GM19395 (cell line): ENCODE results near the gene REV3L.
"Not testable (repeated sequence)": the region's sequence is repeated elsewhere in the genome, so short reads cannot be mapped to it uniquely, and the experiment has no call there.

Experiments used
- ATAC-seq: cut with Tn5 transposase; IDR thresholded peaks from one replicate; pipeline ENCODE4 v1.9.1; 2021; ENCODE audit warnings: mild to moderate bottlenecking, moderate library complexity; ENCODE audit not compliant: unreplicated experiment

Gene REV3L

DNA sequence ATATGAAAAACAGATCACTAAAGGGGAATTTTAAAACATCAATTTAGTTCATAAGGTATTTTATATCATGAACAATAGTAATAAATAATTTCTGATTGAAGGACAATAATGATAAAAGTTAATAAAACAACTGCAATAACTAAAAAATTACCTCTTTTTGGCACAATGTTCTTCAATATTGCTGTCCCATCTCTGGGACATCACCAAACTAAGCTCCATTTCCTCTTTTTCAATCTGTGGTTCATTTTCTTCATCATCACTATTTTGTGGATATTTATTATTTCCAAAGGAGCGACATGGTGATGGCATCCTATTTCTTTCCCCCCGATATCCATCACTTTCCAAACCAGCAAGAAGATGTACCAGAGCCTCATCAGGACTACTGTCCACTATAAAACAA is 103.2 kb downstream of the REV3L start:
- no peak for ATAC-seq

DNA sequence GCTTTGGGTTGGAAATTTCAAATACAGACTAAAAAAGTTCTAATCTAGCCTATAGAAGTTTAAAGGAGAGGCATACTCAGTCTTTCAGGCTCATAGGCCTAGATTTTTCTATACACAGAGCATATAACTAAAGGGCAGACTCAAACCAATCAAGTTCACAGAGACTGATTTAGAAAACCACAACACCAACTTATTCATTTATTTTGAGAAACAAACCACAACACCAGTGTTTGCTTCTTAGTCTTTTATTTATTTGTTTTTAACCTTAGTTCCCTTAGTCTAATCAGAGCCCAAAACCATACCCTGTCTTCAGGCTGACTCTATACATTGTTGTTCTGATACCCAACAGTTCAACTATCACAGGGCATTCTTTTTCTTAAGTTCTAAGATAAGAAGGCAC is 103.7 kb downstream of the REV3L start:
- no peak for ATAC-seq

DNA sequence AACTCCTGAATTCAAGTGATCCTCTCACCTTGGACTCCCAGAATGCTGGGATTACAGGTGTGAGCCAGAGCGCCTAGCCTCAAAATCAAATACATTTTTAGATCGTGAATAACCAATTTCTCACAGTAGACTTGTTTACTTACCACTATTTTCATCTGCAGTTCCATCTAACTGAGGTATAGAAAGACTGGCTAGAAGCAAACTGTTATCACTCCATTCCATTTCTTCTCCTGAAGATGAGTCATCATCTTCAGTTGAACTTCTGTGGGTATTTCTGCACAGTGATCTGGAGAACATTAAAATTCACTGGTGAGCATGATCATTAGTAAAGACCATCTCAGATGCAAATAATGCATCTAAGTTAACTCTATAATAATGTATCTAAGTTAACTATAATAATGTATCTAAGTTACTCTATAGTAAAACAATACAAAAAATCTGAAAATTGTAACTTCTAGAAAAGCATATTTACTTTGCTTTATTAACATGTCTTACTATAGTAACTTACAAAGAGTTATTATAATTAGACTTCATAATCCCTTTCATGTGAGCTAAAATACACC is 105.4 kb downstream of the REV3L start:
- no peak for ATAC-seq

DNA sequence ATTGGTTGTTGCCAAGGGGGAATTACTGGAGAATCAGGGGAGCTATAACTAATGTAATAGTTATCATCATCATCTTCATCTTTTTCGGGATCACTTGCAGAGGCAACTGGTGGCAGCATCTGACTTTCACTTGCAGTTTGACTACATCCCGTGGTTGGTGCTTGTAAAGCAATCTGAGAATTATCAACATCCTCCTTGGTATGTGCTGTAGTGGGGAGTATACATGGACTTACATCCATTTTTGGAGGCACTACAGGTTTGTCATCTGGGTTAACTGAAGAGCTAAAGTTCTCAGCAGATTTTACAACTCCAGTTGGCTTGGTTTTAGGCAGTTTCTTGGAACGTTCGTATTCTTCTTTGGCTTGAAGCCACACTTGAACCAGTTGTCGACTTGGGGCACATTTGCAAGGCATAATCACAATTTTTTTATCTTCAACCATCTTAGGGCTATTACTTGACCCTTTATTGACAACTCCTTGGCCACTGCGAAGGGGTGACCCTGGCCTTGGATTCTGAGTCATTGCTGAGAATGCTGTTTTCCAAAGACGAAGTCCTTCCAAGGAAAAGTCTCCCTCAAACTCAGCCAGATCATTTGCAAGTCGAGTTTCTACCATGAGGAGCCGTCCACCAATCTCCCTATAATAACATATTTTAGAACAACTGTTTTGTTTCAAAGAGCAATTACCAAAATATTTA is 115.5 kb downstream of the REV3L start:
- no peak for ATAC-seq

DNA sequence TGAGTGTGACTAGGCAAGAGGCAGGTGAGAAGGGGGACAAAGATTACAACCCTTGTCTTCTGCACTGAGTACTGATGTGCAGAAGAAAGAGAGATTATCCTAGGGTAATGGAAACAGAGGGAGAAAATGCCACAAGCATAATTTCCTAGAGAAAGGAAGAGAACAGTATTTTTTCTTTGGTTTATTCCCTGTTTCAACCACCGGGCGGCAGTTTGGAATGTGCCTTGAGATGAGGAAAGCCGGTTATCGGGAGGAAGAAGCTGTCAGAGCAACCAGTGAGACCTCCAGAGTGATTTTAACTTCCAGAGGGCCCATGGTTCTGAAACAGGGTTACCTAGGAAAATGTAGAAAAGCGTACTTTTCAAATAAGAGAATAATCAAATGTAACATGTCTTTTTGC is 121.4 kb downstream of the REV3L start:
- ATAC-seq = no peak

DNA sequence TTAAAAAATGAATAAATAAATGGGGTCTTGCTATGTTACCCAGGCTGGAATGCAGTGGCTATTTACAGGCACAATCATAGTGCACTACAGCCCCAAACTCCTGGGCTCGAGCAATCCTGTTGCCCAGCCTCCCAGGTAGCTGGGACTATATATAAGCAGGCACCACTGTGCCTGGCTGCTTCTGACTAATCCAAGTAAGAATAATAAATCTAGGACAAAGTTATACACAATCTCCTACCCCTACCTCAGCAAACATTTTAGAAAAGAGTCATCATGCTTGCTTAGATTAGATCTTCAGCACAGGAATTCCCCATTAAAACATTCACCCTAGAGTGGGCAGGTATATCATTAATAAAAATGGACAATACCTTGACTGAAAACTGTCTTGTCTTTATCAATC is 124.6 kb downstream of the REV3L start:
- ATAC-seq = no peak

DNA sequence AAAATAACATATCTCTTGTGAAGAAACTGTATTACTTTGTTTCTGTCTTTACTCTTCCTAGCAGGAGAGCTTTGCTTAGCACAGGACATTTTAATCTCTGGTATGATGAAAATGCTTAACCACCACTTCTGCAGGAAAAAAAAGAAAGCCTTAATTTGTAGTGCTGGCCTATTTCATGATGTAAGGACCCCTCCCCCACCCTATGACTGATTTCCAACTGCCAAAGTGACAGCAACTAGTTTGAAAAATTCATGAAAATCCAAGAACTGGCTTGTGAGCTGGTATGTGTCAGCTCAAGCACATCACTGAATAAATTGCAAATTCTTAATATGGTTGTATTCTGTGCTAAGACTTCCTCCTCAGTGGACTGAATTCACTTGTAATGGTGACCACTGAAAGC is 125.3 kb downstream of the REV3L start:
- ATAC-seq = no peak

DNA sequence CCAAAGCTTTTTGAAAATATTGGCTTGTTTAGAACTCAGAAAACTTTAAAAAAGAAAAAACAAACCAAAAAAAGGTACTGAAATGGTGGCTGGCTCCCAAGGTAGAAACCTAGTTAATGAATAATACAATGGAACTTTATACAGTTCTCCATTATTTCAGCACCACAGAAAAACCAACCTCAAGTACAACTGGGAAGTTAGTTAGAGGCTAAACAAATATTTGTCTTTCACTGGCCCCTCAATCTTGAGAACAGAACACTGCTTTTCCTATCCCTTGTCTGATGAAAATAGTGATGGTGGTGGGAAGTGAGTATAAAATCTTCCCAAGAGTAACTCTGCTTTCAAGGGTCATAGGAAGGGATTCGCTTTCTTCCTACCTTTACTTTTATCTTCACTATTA is 126.5 kb downstream of the REV3L start:
- no peak for ATAC-seq

DNA sequence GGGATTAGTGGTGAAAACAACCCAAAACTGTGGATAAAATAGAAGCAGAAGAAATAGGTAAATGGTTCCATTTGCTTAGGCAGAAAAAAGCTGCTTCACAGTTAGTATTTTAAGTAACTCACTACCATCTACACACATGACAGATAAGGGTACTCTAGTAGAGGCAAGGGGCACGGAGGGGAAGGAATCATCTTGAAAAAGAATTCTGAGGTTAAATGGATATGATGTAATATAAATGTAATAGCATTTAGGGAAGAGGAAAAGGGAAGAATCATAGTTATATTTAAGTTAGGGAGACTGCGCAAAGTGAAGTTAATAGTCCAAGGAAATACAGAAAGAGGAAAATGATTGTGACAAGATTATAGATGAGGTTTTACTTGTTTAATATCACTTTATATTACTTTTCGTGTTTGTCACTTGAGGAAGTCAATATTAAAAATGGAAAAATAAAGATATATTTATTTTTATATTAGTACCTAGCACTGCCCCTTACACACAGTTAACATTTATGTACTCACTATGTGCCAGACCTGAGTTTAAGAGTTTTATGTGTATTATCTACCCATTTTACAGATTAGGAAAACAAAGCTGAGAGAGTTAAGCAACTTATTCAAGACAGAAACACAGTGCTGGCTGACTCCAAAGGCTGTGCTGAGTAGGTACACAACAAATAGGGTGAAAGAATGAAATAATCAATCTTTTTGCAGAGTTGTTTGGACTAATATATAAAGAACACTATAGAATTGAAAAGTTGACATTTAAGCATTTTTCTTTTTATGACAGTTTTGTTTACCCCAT is 128.1 kb downstream of the REV3L start:
- ATAC-seq = no peak

DNA sequence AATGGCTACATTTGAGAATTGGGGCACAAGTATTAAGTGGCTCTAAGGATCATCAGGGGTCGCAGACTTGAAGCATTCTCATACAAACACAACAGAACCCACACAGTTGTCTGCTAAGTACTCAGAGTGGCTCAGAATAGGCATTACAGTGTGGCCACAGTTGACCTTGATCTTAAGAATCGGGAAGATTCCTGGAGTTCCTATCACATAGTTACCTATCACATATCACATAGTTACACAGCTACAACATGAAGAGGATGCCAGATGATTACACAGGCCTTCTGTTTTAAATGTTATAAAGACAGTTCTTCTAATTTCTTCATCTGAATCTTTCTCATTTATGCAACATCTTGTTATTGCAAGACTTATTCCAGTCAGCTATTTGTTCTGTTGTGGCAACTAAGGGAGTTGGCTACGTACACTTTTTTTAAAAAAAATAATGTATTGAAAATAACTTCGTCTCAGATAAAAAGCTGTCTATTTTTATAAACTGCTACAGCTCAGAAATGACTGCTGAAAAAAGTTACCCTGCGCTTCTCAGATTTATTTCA is 129.0 kb downstream of the REV3L start:
- no peak for ATAC-seq

DNA sequence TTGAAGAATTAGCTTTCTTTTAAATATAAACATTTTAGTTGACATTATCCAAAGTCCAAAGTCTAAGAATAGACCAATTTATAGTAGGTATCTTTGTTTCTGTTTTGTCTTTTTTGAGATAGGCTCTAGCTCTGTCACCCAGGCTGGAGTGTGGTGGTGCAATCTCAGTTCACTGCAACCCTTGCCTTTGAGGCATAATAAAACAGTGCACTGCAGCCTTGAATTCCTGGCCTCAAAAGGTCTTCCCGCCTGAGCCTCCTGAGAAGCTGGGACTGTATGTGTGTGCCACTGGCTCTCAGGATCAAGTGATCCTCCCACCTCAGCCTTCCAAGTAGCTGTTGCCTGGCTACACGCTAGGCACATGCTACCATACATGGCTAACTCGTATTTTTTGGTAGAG is 135.4 kb downstream of the REV3L start:
- ATAC-seq = no peak

DNA sequence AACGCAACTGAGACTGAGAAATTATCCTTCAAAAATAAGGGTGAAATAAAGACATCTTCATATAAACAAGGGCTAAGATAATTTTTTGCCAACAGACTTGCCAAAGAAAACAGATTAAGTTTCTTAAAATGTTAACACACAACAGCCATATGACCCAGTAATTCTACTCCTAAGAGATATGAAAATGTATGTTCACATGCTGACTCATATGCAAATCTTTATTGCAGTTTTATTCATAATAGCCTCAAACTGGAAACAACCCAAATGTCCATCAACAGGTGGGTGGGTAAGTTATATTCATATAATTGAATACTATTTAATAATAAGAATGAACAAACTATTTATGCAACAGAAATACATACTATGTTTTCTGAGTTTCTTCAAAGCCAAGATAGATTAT is 140.1 kb downstream of the REV3L start:
- no peak for ATAC-seq

DNA sequence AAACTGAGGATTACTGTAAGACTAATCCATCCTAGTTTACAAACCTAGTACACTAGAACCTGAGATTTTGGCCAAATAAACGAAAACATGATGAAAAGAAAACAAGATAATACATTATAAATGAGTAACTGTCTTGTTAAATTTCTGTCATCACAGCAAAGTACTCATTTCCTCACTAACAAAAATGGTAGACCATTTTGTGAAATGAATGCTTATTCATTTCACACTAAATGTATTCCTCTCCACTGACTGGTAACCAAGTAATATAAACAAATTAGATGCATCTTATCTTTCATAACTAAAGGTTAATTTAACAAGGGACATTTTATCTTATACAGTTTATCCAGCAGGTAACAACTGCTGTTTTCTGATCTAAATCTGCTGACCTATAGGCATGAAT is 143.7 kb downstream of the REV3L start:
- peak; percentile 59 for ATAC-seq

DNA sequence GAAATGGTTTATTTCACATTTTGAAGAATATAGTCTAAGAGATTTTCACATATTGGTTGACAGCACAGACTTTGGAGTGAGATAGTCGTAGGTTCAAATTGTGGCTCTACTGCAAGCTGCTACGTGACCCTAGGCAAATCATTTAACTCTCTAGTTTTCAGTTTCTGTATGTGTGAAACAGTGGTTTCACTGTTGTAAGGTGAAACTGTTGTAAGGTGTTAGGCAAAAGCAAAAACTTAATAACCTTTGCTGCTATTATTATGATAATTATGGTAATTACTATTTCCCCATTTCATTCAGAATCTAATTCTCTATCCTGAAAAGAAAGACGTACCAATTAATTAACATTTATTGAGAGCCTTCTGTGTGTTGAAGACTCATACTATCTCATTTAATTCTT is 144.2 kb downstream of the REV3L start:
- peak; percentile 100 for ATAC-seq

DNA sequence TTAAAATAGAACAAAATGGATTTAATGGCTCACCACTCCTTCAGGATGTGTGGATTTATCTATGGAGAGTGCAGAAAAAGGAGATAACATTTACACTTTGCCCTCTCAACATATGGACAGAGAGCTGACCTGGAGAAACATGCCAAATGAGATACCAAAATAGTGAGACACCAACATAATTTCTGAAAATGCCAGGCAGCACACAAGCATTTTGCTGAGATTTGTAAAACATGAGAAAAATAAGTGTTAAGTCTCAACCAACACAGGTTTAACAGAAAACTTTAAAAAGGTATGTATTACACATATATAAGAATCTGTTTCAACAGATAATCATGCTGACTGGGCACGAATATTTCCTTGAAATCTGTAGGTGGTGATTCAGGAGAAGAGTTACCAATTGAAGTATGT is 145.2 kb downstream of the REV3L start:
- no peak for ATAC-seq

DNA sequence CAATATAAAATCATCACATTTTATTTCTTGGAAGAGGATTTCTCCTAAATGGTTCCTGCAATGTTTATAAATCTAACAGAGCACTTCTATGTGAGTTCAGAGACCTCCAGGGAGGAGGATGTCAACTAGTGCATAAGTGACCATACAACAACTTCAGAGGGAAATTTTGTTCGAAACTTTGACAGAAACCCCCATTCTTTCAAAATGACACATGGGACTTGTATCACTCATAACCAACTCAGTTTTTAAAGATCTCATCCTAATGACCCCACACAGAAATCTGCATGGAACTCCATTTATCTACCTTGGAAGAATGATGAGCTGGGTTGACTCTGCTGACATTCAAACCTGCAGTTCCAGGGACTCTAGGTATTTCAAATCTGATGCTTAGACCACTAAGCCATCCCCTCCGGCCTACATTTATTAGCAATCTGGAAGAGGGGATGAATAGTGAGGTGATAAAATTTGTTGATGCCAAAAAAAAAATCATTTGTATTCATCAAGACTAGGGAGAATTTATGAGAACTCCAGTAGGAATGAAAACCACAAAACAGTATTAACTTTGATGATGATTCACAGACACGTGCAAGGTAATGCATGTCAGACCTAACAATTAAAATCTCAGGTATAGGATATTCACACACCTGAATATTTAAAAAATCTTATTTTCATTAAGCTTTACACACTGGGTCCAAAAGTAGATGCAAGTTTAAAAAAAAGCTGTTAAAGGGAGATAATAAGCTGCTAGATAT is 153.0 kb downstream of the REV3L start:
- ATAC-seq = peak; percentile 90

DNA sequence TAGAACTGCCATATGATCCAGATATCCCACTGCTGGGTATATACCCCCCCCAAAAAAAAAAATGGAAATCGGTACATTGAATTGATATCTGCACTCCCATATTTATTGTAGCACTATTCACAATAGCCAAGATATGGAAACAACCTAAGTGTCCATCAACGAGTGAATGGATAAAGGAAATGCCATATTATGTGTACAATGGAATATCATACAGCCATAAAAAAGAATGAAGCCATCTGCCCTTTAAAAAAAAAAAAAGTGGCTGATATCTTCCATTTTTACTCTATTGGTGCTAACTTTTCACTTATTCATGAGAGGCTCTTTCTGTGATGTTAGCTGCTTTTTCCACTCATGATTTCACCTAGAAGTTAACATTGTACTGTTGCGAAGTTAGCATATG is 156.5 kb downstream of the REV3L start:
- no peak for ATAC-seq

DNA sequence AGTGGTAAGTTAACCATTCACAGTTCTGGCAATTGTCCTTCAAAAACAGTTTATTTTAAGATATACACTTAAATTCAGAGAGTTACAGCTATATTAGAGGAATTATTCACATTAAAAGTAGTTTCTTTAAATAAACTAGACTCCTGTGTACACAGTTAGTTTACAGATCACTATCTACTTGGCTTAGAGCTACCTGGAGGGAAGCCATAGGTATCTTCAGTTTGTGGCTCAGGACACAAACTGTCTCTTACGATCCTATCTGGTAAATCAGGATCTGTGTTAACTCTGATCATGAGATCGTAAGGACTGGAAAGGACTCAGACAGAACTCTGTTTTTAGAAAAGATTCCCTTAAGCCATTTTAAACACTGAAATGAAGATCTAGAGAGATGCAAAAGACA is 160.9 kb downstream of the REV3L start:
- ATAC-seq = no peak

DNA sequence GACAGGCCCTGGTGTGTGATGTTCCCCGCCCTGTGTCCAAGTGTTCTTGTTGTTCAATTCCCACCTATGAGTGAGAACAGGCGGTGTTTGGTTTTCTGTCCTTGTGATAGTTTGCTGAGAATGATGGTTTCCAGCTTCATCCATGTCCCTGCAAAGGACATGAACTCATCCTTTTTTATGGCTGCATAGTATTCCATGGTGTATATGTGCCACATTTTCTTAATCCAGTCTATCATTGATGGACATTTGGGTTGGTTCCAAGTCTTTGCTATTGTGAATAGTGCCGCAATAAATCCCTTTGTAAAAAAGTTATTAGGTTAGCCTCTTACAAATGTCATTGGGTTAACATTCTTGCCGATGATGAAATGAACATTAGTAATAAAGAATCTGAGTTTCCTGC is 175.1 kb downstream of the REV3L start:
- ATAC-seq = not testable (repeated sequence)

DNA sequence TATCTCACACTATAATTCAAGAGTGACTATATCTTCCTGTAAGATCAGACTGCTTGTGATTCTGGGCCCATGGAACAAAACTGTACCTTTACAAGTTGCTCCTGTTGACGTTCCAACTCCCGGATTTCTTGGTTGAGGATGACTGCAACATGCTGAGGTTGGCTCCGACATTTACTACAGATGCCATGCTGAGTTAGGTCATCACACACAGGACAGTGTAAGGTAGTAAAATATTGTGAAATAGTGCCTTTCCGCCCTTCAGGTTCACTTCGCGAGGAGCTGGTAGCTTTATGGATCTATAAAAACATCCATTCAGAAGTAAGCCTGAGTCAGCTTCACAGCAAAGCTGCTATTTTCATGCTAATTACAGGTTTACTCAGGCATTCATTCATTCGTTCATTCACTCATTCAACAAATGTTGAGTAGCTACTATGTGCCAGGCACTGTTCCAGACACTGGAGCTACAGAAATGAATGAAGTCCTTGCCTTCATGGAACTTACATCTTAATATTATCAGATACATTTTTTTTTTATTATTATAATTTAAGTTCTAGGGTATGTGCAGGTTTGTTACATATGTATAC is 175.7 kb downstream of the REV3L start:
- no peak for ATAC-seq
